ENCODE results near the gene DYRK4. TPM values are rescaled to one million over a fixed set of nuclear protein-coding genes. Genes with fewer than 3 reads are reported as not detected.

DYRK4 gene
- total and polyA plus RNA-seq, 2 of the 8 experiments (the other 6 are each of a cell fraction or from before 2014, with no cell fraction given), result 10.5 to 11.4 TPM

GRCh38 chr12:4564818-4565217 lies 2.8 kb downstream of the DYRK4 start:
- Histone ChIP-seq H3K4me3 (ENCODE audit: extremely low read depth in 1 of 4, insufficient read depth in 2 of 4, low read depth in 3 of 4, low read length in 4 of 4) (no peak overlapping the region), H3K36me3 (ENCODE audit: control insufficient read depth in 2 of 4, insufficient read depth in 4 of 4, low read length in 3 of 4) (peaks cover 0 to 6% (median 0%) of the 10 kb centered on the region in 4 experiments; a peak in 2 of 8 replicates), H2AFZ (ENCODE audit: low read length) (no peak overlapping the region), H2BK15ac (ENCODE audit: low read length) (no peak overlapping the region), H3K27me3 (replicated peaks in 1 of 4; ENCODE audit: control insufficient read depth in 3 of 4, extremely low read depth in 1 of 4, insufficient read depth in 3 of 4, low read length in 3 of 4) (peaks cover 1 to 15% (median 14%) of the 10 kb centered on the region in 4 experiments), H3K23ac (ENCODE audit: insufficient read length) (no peak overlapping the region), H4K20me1 (replicated peaks in 1 of 2; ENCODE audit: control insufficient read depth in 1 of 2, insufficient read depth in 2 of 2, low read length in 2 of 2) (no peaks in the 10 kb centered on the region), H2BK12ac (ENCODE audit: low read depth, low read length) (no peak overlapping the region), H3K14ac (ENCODE audit: insufficient read length) (no peak overlapping the region), H3K27ac (ENCODE audit: low read depth, low read length) (no peak overlapping the region), H2BK20ac (ENCODE audit: low read length) (no peak overlapping the region), H3K23me2 (ENCODE audit: low read depth, low read length) (peaks cover 4% of the 10 kb centered on the region; the same call in 1 of the 2 replicates), H3K9ac (replicated peaks in 1 of 4; ENCODE audit: extremely low read depth in 1 of 4, low read depth in 3 of 4, low read length in 3 of 4) (no peak overlapping the region), H3K4me1 (replicated peaks in 1 of 4; ENCODE audit: control insufficient read depth in 3 of 4, insufficient read depth in 4 of 4, low read length in 3 of 4) (peaks cover 2 to 6% (median 4%) of the 10 kb centered on the region in 4 experiments), H4K8ac (ENCODE audit: extremely low read depth, insufficient read depth, low read length) (no peak overlapping the region), H2BK120ac (replicated peaks; ENCODE audit: low read depth, low read length) (no peak overlapping the region), H2BK5ac (ENCODE audit: low read depth, low read length) (no peak overlapping the region), H3K79me2 (ENCODE audit: control insufficient read depth in 1 of 2, insufficient read depth in 2 of 2, low read length in 2 of 2) (no peaks in the 10 kb centered on the region), H4K91ac (replicated peaks; ENCODE audit: insufficient read length, low read length) (no peak overlapping the region), H3K4ac (replicated peaks; ENCODE audit: insufficient read length, low read depth, low read length) (no peak overlapping the region), H3K18ac (ENCODE audit: extremely low read depth, low read length) (no peak overlapping the region), H3K56ac (replicated peaks; ENCODE audit: insufficient read length, low read depth, low read length) (no peak overlapping the region), H3K4me2 (ENCODE audit: insufficient read depth in 1 of 2, low read depth in 2 of 2, low read length in 2 of 2) (no peak overlapping the region), H3K79me1 (ENCODE audit: low read depth, low read length) (no peaks in the 10 kb centered on the region), H2AK5ac (ENCODE audit: low read depth, low read length) (no peak overlapping the region), H3K9me3 (ENCODE audit: insufficient read depth in 2 of 2, low read depth in 1 of 2, low read length in 1 of 2) (no peaks in the 10 kb centered on the region), H4K5ac (ENCODE audit: insufficient read length, low read depth, low read length) (no peak overlapping the region)
- WGBS, 2 experiments (ENCODE audit: extremely low coverage in 1 of 2, insufficient coverage in 1 of 2, insufficient read length in 1 of 2, insufficient replicate concordance in 2 of 2, low coverage in 1 of 2, low lambda C conversion rate in 2 of 2, missing lambda C conversion rate in 1 of 2), result 72% methylated on average over 5 of the region's 5 CpGs; no CpG with 5 or more reads in 1 of the 2 experiments
- CTCF ChIA-PET (ENCODE audit: partially characterized antibody), result interaction anchor here (1.2 kb wide), 1 partner anchor 87 kb away, joined by 3 read pairs; no protein-coding TSS in a partner anchor
- DNase-seq (ENCODE audit: low read depth in 1 of 2, low spot score in 2 of 2), result no peak
- TF ChIP-seq NRF1 (IDR thresholded peaks at IDR 0.05; ENCODE audit: low read depth, low read length), result no peak
- TF ChIP-seq KDM4A (IDR thresholded peaks at IDR 0.05; ENCODE audit: low read depth, low read length, severe bottlenecking), result no peak
- no peak for TF ChIP-seq TBP (IDR thresholded peaks at IDR 0.05; ENCODE audit: low read depth, low read length)
- TF ChIP-seq CEBPB (IDR thresholded peaks at IDR 0.05; ENCODE audit: low read depth, low read length), result no peak
- no peak for TF ChIP-seq TAF1 (IDR thresholded peaks at IDR 0.05; ENCODE audit: low read depth, low read length)
- FAIRE-seq, result no peak
- POLR2A ChIA-PET (ENCODE audit: partially characterized antibody), result no interaction called here

Measured in H1 (cell line).